ENCODE results near the gene FHIP1A.

DNA sequence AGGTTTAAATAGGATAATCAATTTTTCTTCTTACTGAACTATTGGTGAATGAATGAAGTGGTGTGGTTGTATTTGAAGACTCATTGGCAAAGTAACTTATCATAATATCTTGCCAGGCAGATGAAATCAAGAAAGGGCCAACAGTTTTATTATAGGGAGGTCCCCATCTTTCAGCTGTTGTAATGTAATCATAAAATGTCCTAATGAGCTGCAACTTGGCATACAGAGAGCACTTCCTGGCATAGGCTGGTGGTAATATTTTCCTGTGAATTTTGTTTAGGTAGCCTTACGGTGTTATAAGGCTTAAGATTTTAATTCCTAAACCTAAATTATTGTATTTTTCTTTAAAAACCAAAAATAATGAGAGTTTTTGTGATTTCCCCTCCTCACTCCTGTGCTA, 17.5 kb downstream of the FHIP1A start:
- TF ChIP-seq, protein P1, sequence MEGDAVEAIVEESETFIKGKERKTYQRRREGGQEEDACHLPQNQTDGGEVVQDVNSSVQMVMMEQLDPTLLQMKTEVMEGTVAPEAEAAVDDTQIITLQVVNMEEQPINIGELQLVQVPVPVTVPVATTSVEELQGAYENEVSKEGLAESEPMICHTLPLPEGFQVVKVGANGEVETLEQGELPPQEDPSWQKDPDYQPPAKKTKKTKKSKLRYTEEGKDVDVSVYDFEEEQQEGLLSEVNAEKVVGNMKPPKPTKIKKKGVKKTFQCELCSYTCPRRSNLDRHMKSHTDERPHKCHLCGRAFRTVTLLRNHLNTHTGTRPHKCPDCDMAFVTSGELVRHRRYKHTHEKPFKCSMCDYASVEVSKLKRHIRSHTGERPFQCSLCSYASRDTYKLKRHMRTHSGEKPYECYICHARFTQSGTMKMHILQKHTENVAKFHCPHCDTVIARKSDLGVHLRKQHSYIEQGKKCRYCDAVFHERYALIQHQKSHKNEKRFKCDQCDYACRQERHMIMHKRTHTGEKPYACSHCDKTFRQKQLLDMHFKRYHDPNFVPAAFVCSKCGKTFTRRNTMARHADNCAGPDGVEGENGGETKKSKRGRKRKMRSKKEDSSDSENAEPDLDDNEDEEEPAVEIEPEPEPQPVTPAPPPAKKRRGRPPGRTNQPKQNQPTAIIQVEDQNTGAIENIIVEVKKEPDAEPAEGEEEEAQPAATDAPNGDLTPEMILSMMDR (IDR thresholded peaks at IDR 0.05), result no peak
- no peak for TF ChIP-seq POLR2AphosphoS5 (IDR thresholded peaks at IDR 0.05; ENCODE audit: low read depth, low read length)

Data from Panc1 (cell line).